ENCODE measurements around the gene GNAI3. TPM values are rescaled to one million over a fixed set of nuclear protein-coding genes. Genes with fewer than 3 reads are reported as not detected.

The GNAI3 gene
- total RNA-seq, 1 experiment from 2014 or later: 12.8 TPM

DNA sequence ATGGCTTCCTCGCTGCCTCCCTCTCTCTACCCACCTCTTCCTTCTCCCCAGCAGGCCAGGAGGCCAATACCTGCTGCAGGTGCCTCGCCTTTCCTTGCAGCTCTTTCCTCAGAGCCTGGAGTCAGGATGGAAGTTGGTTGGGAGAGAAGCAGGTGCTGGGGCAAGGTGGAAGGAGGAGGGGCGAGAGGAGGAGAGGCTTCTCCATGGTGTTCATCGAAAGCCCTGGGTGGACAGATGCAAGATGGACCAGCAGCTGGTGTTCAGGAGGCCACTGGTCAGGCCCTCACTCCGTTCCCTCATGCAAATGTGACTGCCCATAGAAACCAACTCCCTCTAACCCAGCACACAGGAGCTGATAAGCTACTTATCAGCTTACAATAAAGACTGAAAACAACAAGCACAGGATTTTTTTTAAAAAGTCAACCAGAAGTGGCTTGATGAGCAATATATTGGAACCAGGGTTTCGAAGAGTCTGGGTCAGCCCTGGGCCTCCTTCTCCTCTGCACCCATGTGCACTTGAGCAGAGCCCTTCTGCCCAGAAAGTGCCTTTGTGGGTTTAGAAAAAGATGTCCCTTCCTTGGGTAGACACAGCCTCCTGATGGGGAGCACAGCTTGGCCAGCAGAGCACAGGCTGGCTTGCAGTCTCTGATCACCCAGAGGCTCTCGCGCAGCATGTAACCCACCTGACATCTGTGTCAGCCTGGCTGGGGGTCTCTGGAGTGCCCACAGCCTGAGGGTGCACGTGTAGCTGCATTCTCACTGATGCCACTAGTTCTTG, 90.8 kb downstream of the GNAI3 start:
- Histone ChIP-seq H3K27me3 (replicated peaks; ENCODE audit: insufficient read depth, low read depth, low read length, poor library complexity) (no peaks in the 10 kb centered on the region), H3K4me1 (ENCODE audit: insufficient read depth, low read length, poor library complexity, severe bottlenecking) (peaks cover 39% of the 10 kb centered on the region), H3K4me3 (ENCODE audit: low read depth, low read length, poor library complexity, severe bottlenecking) (no peak overlapping the region), H3K36me3 (ENCODE audit: insufficient read depth, low read length, poor library complexity, severe bottlenecking) (no peaks in the 10 kb centered on the region), H3K27ac (ENCODE audit: low read depth, low read length, poor library complexity, severe bottlenecking) (no peak overlapping the region), H3K9me3 (ENCODE audit: low read depth, low read length, poor library complexity, severe bottlenecking) (no peaks in the 10 kb centered on the region)
- ChIA-PET POLR2A (ENCODE audit: low non-redundant PET) (no interaction called here), CTCF (interaction anchor here (0.6 to 3.6 kb wide), 5 partner anchors 11 to 135 kb away, joined by 3 to 36 read pairs (median 9); partner anchors contain the start of gene GSTM1)
- no TSS peak for BruUV-seq (replicated peaks)
- DNase-seq (ENCODE audit: low spot score): no peak
- intact Hi-C loops (cut with micrococcal nuclease; ENCODE audit: unreplicated experiment): no loop called here
- TF ChIP-seq, protein P1, sequence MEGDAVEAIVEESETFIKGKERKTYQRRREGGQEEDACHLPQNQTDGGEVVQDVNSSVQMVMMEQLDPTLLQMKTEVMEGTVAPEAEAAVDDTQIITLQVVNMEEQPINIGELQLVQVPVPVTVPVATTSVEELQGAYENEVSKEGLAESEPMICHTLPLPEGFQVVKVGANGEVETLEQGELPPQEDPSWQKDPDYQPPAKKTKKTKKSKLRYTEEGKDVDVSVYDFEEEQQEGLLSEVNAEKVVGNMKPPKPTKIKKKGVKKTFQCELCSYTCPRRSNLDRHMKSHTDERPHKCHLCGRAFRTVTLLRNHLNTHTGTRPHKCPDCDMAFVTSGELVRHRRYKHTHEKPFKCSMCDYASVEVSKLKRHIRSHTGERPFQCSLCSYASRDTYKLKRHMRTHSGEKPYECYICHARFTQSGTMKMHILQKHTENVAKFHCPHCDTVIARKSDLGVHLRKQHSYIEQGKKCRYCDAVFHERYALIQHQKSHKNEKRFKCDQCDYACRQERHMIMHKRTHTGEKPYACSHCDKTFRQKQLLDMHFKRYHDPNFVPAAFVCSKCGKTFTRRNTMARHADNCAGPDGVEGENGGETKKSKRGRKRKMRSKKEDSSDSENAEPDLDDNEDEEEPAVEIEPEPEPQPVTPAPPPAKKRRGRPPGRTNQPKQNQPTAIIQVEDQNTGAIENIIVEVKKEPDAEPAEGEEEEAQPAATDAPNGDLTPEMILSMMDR (conservative IDR thresholded peaks at IDR 0.05; ENCODE audit: low read depth, low read length): no peak
- TF ChIP-seq EZH2 (IDR thresholded peaks at IDR 0.05; ENCODE audit: borderline replicate concordance, low read depth, low read length, poor library complexity, severe bottlenecking): no peak

DNA sequence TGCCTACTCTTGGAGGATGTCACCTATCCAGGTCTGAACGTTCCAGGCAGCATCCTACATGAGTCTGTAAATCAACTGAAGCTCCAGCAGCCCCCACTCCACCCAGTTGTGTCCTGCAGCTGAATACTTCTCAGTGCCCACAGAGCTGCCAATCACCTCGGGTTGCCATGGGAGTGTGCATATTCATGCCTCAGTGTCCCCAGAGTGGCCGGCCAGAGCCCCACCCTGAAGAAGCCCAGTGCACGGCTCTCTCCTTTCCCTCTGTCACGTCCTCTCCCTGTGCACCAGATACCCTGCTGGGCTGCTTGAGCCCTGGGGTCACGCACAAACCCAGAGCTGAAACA, 91.4 kb downstream of the GNAI3 start:
- TF ChIP-seq EZH2 (IDR thresholded peaks at IDR 0.05; ENCODE audit: borderline replicate concordance, low read depth, low read length, poor library complexity, severe bottlenecking): no peak
- TF ChIP-seq, protein P1 (conservative IDR thresholded peaks at IDR 0.05; ENCODE audit: low read depth, low read length): no peak
- Histone ChIP-seq H3K4me3 (ENCODE audit: low read depth, low read length, poor library complexity, severe bottlenecking) (no peak overlapping the region), H3K36me3 (ENCODE audit: insufficient read depth, low read length, poor library complexity, severe bottlenecking) (no peaks in the 10 kb centered on the region), H3K27me3 (replicated peaks; ENCODE audit: insufficient read depth, low read depth, low read length, poor library complexity) (no peaks in the 10 kb centered on the region), H3K27ac (ENCODE audit: low read depth, low read length, poor library complexity, severe bottlenecking) (no peak overlapping the region), H3K9me3 (ENCODE audit: low read depth, low read length, poor library complexity, severe bottlenecking) (no peaks in the 10 kb centered on the region), H3K4me1 (ENCODE audit: insufficient read depth, low read length, poor library complexity, severe bottlenecking) (peaks cover 34% of the 10 kb centered on the region)
- POLR2A ChIA-PET (ENCODE audit: low non-redundant PET): no interaction called here
- no peak for DNase-seq (ENCODE audit: low spot score)
- CTCF ChIA-PET: interaction anchor here (0.5 to 3.6 kb wide), 13 partner anchors 8 to 372 kb away, joined by 3 to 36 read pairs (median 6); partner anchors contain the start of genes AHCYL1 and GSTM1
- intact Hi-C loops (cut with micrococcal nuclease; ENCODE audit: unreplicated experiment): loop anchor here (5.0 kb wide), 3 partner anchors 93 to 347 kb away; partner anchors contain the start of gene GNAI3
- no TSS peak for BruUV-seq (replicated peaks)

DNA sequence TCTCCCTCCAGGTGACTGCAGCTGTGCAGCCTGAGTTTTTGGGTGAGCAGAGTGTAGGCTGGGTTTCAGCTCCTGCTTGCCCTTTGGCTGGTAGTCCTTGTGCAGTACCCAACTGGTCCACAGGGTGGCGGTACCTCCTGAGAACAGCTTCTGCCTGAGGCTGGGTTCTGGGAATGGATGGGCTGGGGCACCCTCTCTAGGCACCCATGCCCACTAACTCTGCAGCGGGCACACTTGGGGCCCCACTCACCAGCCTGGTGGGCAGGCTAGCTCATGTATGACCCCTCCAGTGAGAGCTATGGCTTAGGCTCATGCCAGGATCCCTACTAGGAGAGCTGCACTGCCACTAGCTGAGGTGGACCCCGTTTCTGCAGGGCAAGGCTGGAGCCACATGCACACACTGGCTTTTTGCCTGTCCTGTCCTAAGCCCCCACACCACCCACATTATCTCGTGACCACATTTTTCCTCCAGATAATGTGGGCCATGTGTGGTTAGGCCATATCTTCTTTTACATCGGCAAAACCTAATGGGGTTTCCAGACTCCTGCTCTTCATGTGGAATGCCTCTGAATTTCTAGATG, 92.0 kb downstream of the GNAI3 start:
- no TSS peak for BruUV-seq (replicated peaks)
- Histone ChIP-seq H3K27ac (ENCODE audit: low read depth, low read length, poor library complexity, severe bottlenecking) (no peak overlapping the region), H3K9me3 (ENCODE audit: low read depth, low read length, poor library complexity, severe bottlenecking) (no peaks in the 10 kb centered on the region), H3K27me3 (replicated peaks; ENCODE audit: insufficient read depth, low read depth, low read length, poor library complexity) (no peaks in the 10 kb centered on the region), H3K4me1 (ENCODE audit: insufficient read depth, low read length, poor library complexity, severe bottlenecking) (peaks cover 28% of the 10 kb centered on the region), H3K36me3 (ENCODE audit: insufficient read depth, low read length, poor library complexity, severe bottlenecking) (no peaks in the 10 kb centered on the region), H3K4me3 (ENCODE audit: low read depth, low read length, poor library complexity, severe bottlenecking) (no peak overlapping the region)
- intact Hi-C loops (cut with micrococcal nuclease; ENCODE audit: unreplicated experiment): loop anchor here (5.0 kb wide), 3 partner anchors 93 to 347 kb away; partner anchors contain the start of gene GNAI3
- POLR2A ChIA-PET (ENCODE audit: low non-redundant PET): no interaction called here
- TF ChIP-seq, protein P1 (conservative IDR thresholded peaks at IDR 0.05; ENCODE audit: low read depth, low read length): peak; percentile 93
- no peak for TF ChIP-seq EZH2 (IDR thresholded peaks at IDR 0.05; ENCODE audit: borderline replicate concordance, low read depth, low read length, poor library complexity, severe bottlenecking)
- peak; percentile 81 for DNase-seq (ENCODE audit: low spot score)
- CTCF ChIA-PET: interaction anchor here (0.5 to 3.6 kb wide), 15 partner anchors 8 to 1126 kb away, joined by 3 to 36 read pairs (median 6); partner anchors contain the start of genes AHCYL1 and GSTM1
